Urothelium cell line (cell line): ENCODE measurements around the gene KCNH3.

Experiments used
- DNase-seq: peaks from one replicate; pipeline ENCODE4 v3.0.0; 2011; ENCODE audit warnings: low spot score, mixed read lengths
- FAIRE-seq: peaks from 2 replicates; lab custom pipeline; 2011; peaks lifted over from hg19 to GRCh38; lab: Jason Lieb, UNC

KCNH3 gene

GRCh38 chr12:49559011-49559675 lies 20.3 kb downstream of the KCNH3 start:
- FAIRE-seq = no peak
- no peak for DNase-seq

- DNase-seq (no peak), FAIRE-seq (no peak)
These were observed 21.9 kb downstream of the KCNH3 start for GRCh38 chr12:49560695-49561094.

GRCh38 chr12:49562233-49562632 lies 23.4 kb downstream of the KCNH3 start:
- FAIRE-seq (no peak), DNase-seq (no peak)

GRCh38 chr12:49562831-49563230 lies 24.0 kb downstream of the KCNH3 start:
- FAIRE-seq = no peak
- no peak for DNase-seq

- FAIRE-seq = no peak
These were observed 25.3 kb downstream of the KCNH3 start for GRCh38 chr12:49563951-49564685.

GRCh38 chr12:49564686-49565405 lies 26.0 kb downstream of the KCNH3 start:
- FAIRE-seq = no peak
- DNase-seq = no peak

More at GRCh38 chr12:49563951-49564685, 25.3 kb downstream of the KCNH3 start:
- no peak for DNase-seq

- FAIRE-seq = no peak
These were observed 26.8 kb downstream of the KCNH3 start for GRCh38 chr12:49565406-49566265.

GRCh38 chr12:49566361-49566760 lies 27.5 kb downstream of the KCNH3 start:
- FAIRE-seq (no peak), DNase-seq (no peak)

More at GRCh38 chr12:49565406-49566265, 26.8 kb downstream of the KCNH3 start:
- no peak for DNase-seq

GRCh38 chr12:49567302-49567610 lies 28.4 kb downstream of the KCNH3 start:
- DNase-seq (no peak), FAIRE-seq (no peak)

GRCh38 chr12:49567611-49568441 lies 29.0 kb downstream of the KCNH3 start, which contains the start of gene MCRS1:
Gene MCRS1, minus strand, starts transcription at chr12:49568142. Its CDS starts 1,411 bp downstream, at chr12:49566731.
- peak; percentile 94 for DNase-seq
- no peak for FAIRE-seq

- DNase-seq (peak; percentile 32), FAIRE-seq (no peak)
These were observed 29.8 kb downstream of the KCNH3 start for GRCh38 chr12:49568442-49569162.

- no peak for DNase-seq
- FAIRE-seq = no peak
These were observed 38.9 kb downstream of the KCNH3 start for GRCh38 chr12:49577589-49578315.

GRCh38 chr12:49578471-49579112 lies 39.8 kb downstream of the KCNH3 start:
- FAIRE-seq (no peak), DNase-seq (no peak)

GRCh38 chr12:49580572-49581535 lies 42.0 kb downstream of the KCNH3 start:
- no peak for FAIRE-seq

GRCh38 chr12:49582201-49582600 lies 43.4 kb downstream of the KCNH3 start:
- DNase-seq (no peak), FAIRE-seq (no peak)

More at GRCh38 chr12:49580572-49581535, 42.0 kb downstream of the KCNH3 start:
- peak; percentile 85 for DNase-seq

GRCh38 chr12:49582850-49583249 lies 44.0 kb downstream of the KCNH3 start:
- no peak for FAIRE-seq

More at GRCh38 chr12:49582850-49583249, 44.0 kb downstream of the KCNH3 start:
- DNase-seq = no peak
